GM18511 (cell line): ENCODE data around the gene MS4A5.
A peak's percentile ranks its signal among the peaks of the same experiment; 100 is the strongest.

ENCODE experiments used
- ATAC-seq: cut with Tn5 transposase; IDR thresholded peaks from one replicate; pipeline ENCODE4 v1.9.1; 2021; ENCODE audit warnings: mild to moderate bottlenecking, moderate library complexity; ENCODE audit not compliant: unreplicated experiment

The MS4A5 gene

GRCh38 chr11:60477035-60477445 is 47.7 kb downstream of the MS4A5 start:
- ATAC-seq, result peak; percentile 76

- peak; percentile 42 for ATAC-seq
Measured at GRCh38 chr11:60482361-60482760, 53.0 kb downstream of the MS4A5 start.

- ATAC-seq, result peak; percentile 96
Measured at GRCh38 chr11:60485987-60486386, 56.6 kb downstream of the MS4A5 start.

GRCh38 chr11:60492488-60493009 is 63.2 kb downstream of the MS4A5 start, which contains the start of gene MS4A12:
MS4A12 (plus strand) TSS chr11:60492778; CDS start chr11:60497319, 4,541 bp downstream.
- ATAC-seq, result no peak

- ATAC-seq, result no peak
Measured at GRCh38 chr11:60493454-60493853, 64.1 kb downstream of the MS4A5 start.
